Cardiac muscle cell (in vitro differentiated cells and primary cell): Measurements from ENCODE around the gene FKBP7. TPM values are rescaled to one million over a fixed set of nuclear protein-coding genes. Genes with fewer than 3 reads are reported as not detected.
"Not testable (repeated sequence)": the region's sequence is repeated elsewhere in the genome, so short reads cannot be mapped to it uniquely, and the experiment has no call there.

ENCODE experiments used
- DNase-seq, 2 donors: peaks; one replicate each; pipeline versions ENCODE4 v3.0.0 to v3.0.0-alpha.2; 2010 to 2017; ENCODE audit warnings: low read depth in 1 of 2, low spot score in 1 of 2
- H3K27ac ChIP-seq: fragments of 200-600 bp; sonication (generic); 2 replicates; pipeline ENCODE4 v1.5.1; 2016
- H3K27me3 ChIP-seq: fragments of 200-600 bp; sonication (generic); 2 replicates; pipeline ENCODE4 v1.6.0; 2016; ENCODE audit warnings: control low read depth
- H3K36me3 ChIP-seq: fragments of 200-600 bp; sonication (generic); 2 replicates; pipeline ENCODE4 v1.5.1; 2016; ENCODE audit warnings: control low read depth
- H3K4me1 ChIP-seq: fragments of 200-600 bp; sonication (generic); 2 replicates; pipeline ENCODE4 v1.8.1; 2017; ENCODE audit warnings: low read depth, mild to moderate bottlenecking, mixed run types
- H3K4me3 ChIP-seq: fragments of 200-600 bp; sonication (generic); 2 replicates; pipeline ENCODE4 v1.5.1; 2016; ENCODE audit warnings: mild to moderate bottlenecking
- H3K9me3 ChIP-seq: fragments of 200-600 bp; sonication (generic); 2 replicates; pipeline ENCODE4 v1.5.1; 2017; ENCODE audit warnings: low read depth, mild to moderate bottlenecking, control low read depth
- polyA plus RNA-seq: library from polyadenylated mRNA; unstranded; fragments of >200 nt; fragmentation: Nextera tagmentation; extraction: Ambion mirVana; gene quantifications from 2 replicates; pipeline ENCODE4 v1.2.1, GENCODE V29; 2016
- total RNA-seq: library from RNA; depleted of rRNA; stranded (reverse); fragments of >200 nt; gene quantifications from 2 replicates; pipeline ENCODE4 v1.2.3, GENCODE V29; 2016
- TF ChIP-seq, protein P1 (sequence below): IDR thresholded peaks from 2 replicates; pipeline ENCODE4 v1.5.1; 2012; ENCODE audit warnings: low read depth, mild to moderate bottlenecking, low read length

The FKBP7 gene
- total and polyA plus RNA-seq, 2 experiments from 2014 or later = 18.7 to 37.2 TPM

DNA sequence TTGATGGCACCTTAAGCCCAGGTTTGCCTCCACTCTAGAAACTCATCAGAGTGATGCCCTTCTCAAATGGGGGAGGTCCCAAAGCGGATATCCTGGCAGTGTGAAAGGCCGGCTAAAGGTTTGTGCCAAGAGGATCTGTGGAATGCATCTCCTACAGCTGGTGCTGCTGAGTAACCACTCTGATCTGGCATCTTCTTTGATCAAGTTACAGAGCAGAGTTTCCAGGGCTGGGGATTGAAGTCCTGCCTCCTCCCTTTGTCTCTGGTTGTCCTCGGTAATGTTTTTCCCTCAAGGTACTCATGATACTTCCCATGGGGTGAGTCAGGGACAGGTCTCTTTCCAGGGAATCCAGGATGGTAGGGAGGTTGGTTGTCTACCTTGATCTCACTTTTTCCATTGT, 52.0 kb downstream of the FKBP7 start:
- Histone ChIP-seq H3K9me3 (no peaks in the 10 kb centered on the region), H3K27ac (no peak overlapping the region), H3K4me3 (no peak overlapping the region), H3K36me3 (peaks cover 15% of the 10 kb centered on the region), H3K27me3 (no peaks in the 10 kb centered on the region), H3K4me1 (no peaks in the 10 kb centered on the region)
- DNase-seq = peak in 1 of 2 donors; percentile 26
- TF ChIP-seq, protein P1, sequence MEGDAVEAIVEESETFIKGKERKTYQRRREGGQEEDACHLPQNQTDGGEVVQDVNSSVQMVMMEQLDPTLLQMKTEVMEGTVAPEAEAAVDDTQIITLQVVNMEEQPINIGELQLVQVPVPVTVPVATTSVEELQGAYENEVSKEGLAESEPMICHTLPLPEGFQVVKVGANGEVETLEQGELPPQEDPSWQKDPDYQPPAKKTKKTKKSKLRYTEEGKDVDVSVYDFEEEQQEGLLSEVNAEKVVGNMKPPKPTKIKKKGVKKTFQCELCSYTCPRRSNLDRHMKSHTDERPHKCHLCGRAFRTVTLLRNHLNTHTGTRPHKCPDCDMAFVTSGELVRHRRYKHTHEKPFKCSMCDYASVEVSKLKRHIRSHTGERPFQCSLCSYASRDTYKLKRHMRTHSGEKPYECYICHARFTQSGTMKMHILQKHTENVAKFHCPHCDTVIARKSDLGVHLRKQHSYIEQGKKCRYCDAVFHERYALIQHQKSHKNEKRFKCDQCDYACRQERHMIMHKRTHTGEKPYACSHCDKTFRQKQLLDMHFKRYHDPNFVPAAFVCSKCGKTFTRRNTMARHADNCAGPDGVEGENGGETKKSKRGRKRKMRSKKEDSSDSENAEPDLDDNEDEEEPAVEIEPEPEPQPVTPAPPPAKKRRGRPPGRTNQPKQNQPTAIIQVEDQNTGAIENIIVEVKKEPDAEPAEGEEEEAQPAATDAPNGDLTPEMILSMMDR = no peak

DNA sequence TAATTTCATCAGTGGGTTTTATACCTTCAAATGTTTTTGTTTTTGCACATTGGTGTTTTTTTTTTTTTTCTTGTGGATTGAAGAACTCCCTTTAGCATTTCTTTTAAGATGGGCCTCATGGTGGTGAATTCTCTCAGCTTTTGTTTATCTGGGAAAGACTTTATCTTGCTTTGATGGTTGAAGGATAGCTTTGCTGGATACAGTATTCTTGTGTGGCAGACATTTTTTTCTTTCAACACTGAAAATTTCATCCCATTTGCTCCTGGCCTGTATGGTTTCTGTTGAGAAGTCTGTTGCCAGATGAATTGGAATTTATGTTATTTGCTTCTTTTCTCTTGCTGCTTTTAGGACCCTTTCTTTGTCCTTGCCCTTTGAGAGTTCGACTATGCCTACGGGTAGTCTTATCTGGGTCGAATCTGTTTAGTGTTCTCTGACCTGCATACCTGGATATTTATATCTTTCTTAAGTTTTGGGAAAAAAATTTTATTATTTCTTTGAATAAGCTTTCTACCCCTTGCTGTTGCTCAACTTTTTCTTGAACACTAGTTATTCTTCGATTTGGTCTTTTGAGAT, 53.1 kb downstream of the FKBP7 start:
- Histone ChIP-seq H3K27ac (no peak overlapping the region), H3K4me1 (no peaks in the 10 kb centered on the region), H3K9me3 (no peaks in the 10 kb centered on the region), H3K36me3 (peaks cover 7% of the 10 kb centered on the region), H3K27me3 (no peaks in the 10 kb centered on the region), H3K4me3 (no peak overlapping the region)
- TF ChIP-seq, protein P1 = no peak
- DNase-seq = no peak

DNA sequence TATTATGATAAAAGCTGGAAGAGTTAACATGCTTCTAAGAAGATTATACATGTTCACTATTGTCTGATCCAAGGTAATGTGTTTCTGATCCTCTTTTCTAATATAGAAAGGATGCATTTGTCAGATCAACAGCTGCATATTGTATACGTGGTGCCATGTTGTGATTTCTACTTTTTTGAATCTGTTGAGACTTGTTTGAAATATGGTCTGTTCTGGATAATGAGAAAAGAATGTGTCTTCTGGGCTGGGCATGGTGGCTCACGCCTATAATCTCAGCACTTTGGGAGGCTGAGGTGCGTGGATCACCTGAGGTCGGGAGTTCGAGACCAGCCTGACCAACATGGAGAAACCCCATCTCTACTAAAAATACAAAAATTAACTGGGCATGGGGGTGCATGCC, 54.7 kb downstream of the FKBP7 start:
- not testable (repeated sequence) for H3K36me3 ChIP-seq, H3K4me1 ChIP-seq, DNase-seq, H3K27me3 ChIP-seq, H3K4me3 ChIP-seq, H3K9me3 ChIP-seq, H3K27ac ChIP-seq

DNA sequence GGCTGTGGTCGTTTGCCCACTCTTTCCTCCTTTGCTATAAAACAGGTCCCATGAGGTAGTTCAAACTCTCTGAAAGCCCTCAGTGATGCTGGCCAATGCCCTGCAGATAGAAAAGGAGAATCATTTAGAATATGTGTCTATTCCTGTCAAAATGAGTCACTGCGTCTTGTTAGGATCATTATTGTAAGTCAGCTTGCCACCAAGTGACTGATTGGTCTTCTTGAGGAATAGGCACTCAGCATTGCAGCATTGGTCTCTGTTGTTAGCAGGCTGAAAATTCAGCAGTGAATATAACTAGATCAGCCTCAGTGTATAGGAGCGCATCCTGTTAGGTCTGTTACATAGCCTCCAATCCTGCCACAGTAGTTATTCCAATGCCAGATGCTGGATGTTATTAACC, 56.3 kb downstream of the FKBP7 start:
- no peak for DNase-seq
- Histone ChIP-seq H3K4me1 (no peaks in the 10 kb centered on the region), H3K36me3 (no peaks in the 10 kb centered on the region), H3K27ac (no peak overlapping the region), H3K9me3 (no peaks in the 10 kb centered on the region), H3K27me3 (no peaks in the 10 kb centered on the region), H3K4me3 (no peak overlapping the region)
- TF ChIP-seq, protein P1 = no peak

DNA sequence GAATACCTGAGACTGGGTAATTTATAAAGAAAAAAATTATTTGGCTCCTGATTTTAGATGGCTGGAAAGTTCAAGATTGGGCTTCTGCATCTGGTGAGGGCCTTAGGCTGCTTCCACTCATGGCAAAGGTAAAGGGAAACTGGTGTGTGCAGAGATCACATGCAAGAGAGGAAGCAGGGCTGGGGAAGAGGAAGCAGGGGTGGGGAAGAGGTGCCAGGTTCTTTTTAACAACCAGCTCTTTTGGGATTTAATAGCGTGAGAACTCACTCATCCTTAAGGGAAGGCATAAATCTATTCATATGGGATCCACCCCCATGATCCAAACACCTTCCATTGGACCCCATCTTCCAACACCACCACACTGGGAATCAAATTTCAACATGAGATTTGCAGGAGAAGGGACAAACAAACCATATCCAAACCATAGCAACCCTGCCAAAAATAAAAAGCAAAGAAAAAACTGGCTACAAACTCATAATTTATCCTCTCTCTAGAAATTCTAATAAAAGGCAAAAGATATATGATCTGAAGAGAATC, 57.9 kb downstream of the FKBP7 start:
- TF ChIP-seq, protein P1 = no peak
- H3K36me3 ChIP-seq = no peaks in the 10 kb centered on the region
- H3K4me3 ChIP-seq = no peak overlapping the region
- DNase-seq = no peak
- no peaks in the 10 kb centered on the region for H3K4me1 ChIP-seq
- H3K27ac ChIP-seq = no peak overlapping the region
- no peaks in the 10 kb centered on the region for H3K27me3 ChIP-seq
- H3K9me3 ChIP-seq = no peaks in the 10 kb centered on the region

DNA sequence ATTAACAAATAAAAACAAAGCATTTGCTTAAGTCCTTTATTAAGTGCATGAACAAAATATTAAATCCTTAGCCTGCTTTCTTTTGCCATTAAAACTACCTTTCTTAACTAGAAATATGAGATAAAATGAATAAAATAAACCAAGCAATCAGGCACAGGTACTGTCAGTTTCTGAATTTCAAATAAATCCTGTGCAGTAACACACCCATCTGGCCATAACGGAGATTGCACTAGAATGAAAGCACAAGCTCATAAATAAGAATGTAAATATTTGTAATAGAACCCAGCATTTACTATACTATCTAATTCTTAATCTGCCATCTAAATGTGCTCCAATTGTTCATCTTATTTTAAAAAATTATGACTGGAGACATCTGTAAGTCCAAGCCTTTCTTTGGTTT, 59.3 kb downstream of the FKBP7 start:
- H3K27me3 ChIP-seq = no peaks in the 10 kb centered on the region
- DNase-seq = peak in 1 of 2 donors; percentile 46
- no peaks in the 10 kb centered on the region for H3K4me1 ChIP-seq
- no peak overlapping the region for H3K27ac ChIP-seq
- H3K9me3 ChIP-seq = no peaks in the 10 kb centered on the region
- TF ChIP-seq, protein P1 = peak; percentile 39
- H3K4me3 ChIP-seq = no peak overlapping the region
- H3K36me3 ChIP-seq = no peaks in the 10 kb centered on the region
